PC-3 (cell line): Measurements from ENCODE around the gene COL10A1.

Experiments used
- CTCF ChIP-seq: fragments of 300-600 bp; sonication (generic); conservative IDR thresholded peaks from 2 replicates; pipeline ENCODE4 v1.5.1; 2017; ENCODE audit warnings: antibody characterized with exemption, low read depth, mild to moderate bottlenecking, low read length
- EZH2 ChIP-seq: fragments of 300-600 bp; sonication (generic); IDR thresholded peaks from one replicate; pipeline ENCODE4 v1.6.1; 2017; ENCODE audit warnings: antibody characterized with exemption, mild to moderate bottlenecking, low read length; ENCODE audit not compliant: unreplicated experiment
- EZH2phosphoT487 ChIP-seq: fragments of 300-600 bp; sonication (generic); IDR thresholded peaks from 2 replicates; pipeline ENCODE4 v1.6.1; 2018; ENCODE audit warnings: mild to moderate bottlenecking, antibody characterized with exemption, low read length, borderline replicate concordance

- TF ChIP-seq CTCF (no peak), EZH2 (no peak), EZH2phosphoT487 (no peak)
Observed at GRCh38 chr6:116088946-116089345, 37.0 kb downstream of the COL10A1 start.
